Testis (tissue), 3 donors: Measurements from ENCODE around the gene NLK. TPM values are rescaled to one million over a fixed set of nuclear protein-coding genes. Genes with fewer than 3 reads are reported as not detected.

Experiments used
- DNase-seq: peaks from one replicate; pipeline ENCODE4 v3.0.0-alpha.2; 2019
- H3K27ac ChIP-seq, 2 donors: fragments of 200-600 bp; sonication (generic); one replicate each; pipeline ENCODE4 v1.5.1; 2019
- H3K27me3 ChIP-seq: fragments of 200-600 bp; sonication (generic); one replicate; pipeline ENCODE4 v1.5.1; 2019
- H3K36me3 ChIP-seq: fragments of 200-600 bp; sonication (generic); one replicate; pipeline ENCODE4 v1.5.1; 2017; ENCODE audit warnings: low read depth; ENCODE audit errors: missing control alignments
- H3K4me1 ChIP-seq: fragments of 200-600 bp; sonication (generic); one replicate; pipeline ENCODE4 v1.5.1; 2019
- H3K4me3 ChIP-seq, 2 donors: fragments of 200-600 bp; sonication (generic); one replicate each; pipeline ENCODE4 v1.5.1; 2017 to 2019
- H3K9me3 ChIP-seq: fragments of 200-600 bp; sonication (generic); one replicate; pipeline ENCODE4 v1.5.1; 2017
- POLR2A ChIP-seq: fragments of 450-650 bp; IDR thresholded peaks from one replicate; pipeline ENCODE4 v1.6.1; 2017; ENCODE audit warnings: antibody characterized with exemption, mild to moderate bottlenecking, moderate library complexity
- WGBS, 2 donors: methylation state at CpG; one replicate each; pipeline ENCODE4 v1.1.5; 2018; 5-methylcytosine and 5-hydroxymethylcytosine counted together
- intact Hi-C: fragments of 100-400 bp; cut with DNase I; formaldehyde crosslinking; loops from one replicate; pipeline ENCODE4 v1.15.1; 2023; ENCODE audit warnings: low total_unique reads
- polyA plus RNA-seq: library from polyadenylated mRNA; stranded (reverse); fragments of 350-450 nt; fragmentation: Illumina TruSeq; extraction: RNeasy Lipid Tissue Mini Kit (QIAGEN cat#74804); gene quantifications from one replicate; pipeline ENCODE4 v1.2.3, GENCODE V29; 2014; ENCODE audit warnings: low read depth, low replicate concordance; ENCODE audit not compliant: insufficient read depth
- total RNA-seq, 2 donors: library from RNA; depleted of rRNA; stranded (reverse); fragments of >200 nt; gene quantifications; one replicate each; pipeline ENCODE4 v1.2.3, GENCODE V29; 2016
- TF ChIP-seq, protein P1 (sequence below), 3 experiments: fragments of 450-650 bp in 2 of 3; fragments of 200-600 bp in 1 of 3; sonication (generic) in 1 of 3; IDR thresholded peaks; one replicate each; pipeline ENCODE4 v1.5.1; 2016 to 2019; ENCODE audit warnings: antibody characterized with exemption in 3 of 3, mild to moderate bottlenecking in 2 of 3, moderate library complexity in 1 of 3

The NLK gene
- total and polyA plus RNA-seq, 3 donors from 2014 or later = 40.8 to 54.4 (median 47.0) TPM

DNA sequence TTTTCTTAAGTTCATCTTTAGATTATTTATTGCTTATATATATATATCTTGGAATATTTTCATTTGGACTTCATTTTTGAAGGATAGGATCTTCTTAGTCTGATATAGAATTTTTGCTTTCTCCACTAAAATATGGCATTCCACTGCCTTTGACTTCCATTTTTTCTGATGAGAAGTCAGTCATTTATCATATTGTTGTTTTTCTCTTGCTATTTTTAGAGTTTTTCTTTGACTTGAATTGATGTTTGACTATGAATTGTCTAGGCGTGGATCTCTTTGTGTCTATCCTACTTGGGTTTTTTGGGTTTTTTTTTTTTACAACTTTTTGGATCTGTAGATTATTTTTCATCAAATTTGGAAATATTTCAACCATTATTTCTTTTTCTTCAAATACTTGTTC, 67.7 kb downstream of the NLK start:
- H3K27ac ChIP-seq = no peak overlapping the region
- intact Hi-C loops = no loop called here
- H3K36me3 ChIP-seq = no peaks in the 10 kb centered on the region
- TF ChIP-seq, protein P1, sequence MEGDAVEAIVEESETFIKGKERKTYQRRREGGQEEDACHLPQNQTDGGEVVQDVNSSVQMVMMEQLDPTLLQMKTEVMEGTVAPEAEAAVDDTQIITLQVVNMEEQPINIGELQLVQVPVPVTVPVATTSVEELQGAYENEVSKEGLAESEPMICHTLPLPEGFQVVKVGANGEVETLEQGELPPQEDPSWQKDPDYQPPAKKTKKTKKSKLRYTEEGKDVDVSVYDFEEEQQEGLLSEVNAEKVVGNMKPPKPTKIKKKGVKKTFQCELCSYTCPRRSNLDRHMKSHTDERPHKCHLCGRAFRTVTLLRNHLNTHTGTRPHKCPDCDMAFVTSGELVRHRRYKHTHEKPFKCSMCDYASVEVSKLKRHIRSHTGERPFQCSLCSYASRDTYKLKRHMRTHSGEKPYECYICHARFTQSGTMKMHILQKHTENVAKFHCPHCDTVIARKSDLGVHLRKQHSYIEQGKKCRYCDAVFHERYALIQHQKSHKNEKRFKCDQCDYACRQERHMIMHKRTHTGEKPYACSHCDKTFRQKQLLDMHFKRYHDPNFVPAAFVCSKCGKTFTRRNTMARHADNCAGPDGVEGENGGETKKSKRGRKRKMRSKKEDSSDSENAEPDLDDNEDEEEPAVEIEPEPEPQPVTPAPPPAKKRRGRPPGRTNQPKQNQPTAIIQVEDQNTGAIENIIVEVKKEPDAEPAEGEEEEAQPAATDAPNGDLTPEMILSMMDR (IDR thresholded peaks at IDR 0.05) = no peak
- TF ChIP-seq POLR2A = no peak
- H3K9me3 ChIP-seq = no peaks in the 10 kb centered on the region
- H3K27me3 ChIP-seq = no peaks in the 10 kb centered on the region
- no peak for DNase-seq
- 90 to 94% methylated on average over 1 of the region's 1 CpG for WGBS, 2 donors
- peaks cover 4% of the 10 kb centered on the region for H3K4me1 ChIP-seq
- H3K4me3 ChIP-seq = no peak overlapping the region

DNA sequence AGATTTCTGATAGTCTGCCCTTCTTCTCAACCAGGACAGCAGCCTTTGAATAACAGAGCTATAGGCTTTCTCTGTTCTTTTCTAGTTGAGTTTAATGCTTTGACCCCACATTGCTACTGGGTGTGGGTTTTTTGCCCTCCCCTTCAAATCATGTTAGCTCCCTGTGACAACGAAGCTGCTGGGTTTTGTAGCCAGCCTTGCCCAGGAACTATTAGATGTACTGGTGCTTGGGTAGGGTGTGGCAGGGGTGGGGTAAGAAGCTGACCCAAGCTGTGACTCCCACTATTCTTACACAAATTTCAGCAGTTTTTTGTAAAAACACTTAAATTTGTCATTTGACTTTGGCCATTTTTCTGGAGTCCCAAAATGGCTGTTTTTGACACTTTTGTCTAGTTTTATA, 69.7 kb downstream of the NLK start:
- intact Hi-C loops = no loop called here
- H3K36me3 ChIP-seq = no peaks in the 10 kb centered on the region
- no peak overlapping the region for H3K4me3 ChIP-seq
- DNase-seq = no peak
- 30 to 46% methylated on average over 1 of the region's 1 CpG for WGBS, 2 donors
- peaks cover 4% of the 10 kb centered on the region for H3K4me1 ChIP-seq
- H3K27me3 ChIP-seq = no peaks in the 10 kb centered on the region
- no peaks in the 10 kb centered on the region for H3K9me3 ChIP-seq
- H3K27ac ChIP-seq = no peak overlapping the region
- TF ChIP-seq, protein P1 (IDR thresholded peaks at IDR 0.05) = no peak
- TF ChIP-seq POLR2A = no peak

DNA sequence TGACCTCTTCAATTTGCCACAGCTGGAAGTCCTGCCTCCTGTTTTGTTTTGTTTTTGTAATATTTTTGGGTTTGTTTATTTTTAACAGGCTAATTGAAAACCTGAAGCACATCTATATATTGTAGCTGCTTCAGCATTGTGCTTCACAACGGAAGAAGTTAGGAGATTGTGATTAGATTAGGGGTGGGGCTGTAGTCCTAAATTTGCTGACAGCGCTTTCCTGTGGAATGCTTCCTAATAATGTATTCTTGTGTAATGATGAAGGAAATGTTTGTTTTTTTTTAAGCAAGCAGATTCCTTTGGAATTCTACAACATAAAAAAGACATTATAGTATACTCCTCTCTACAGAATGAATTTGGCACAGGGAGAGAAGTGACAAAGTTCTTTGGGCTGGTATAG, 70.1 kb downstream of the NLK start:
- TF ChIP-seq, protein P1 (IDR thresholded peaks at IDR 0.05) = no peak
- TF ChIP-seq POLR2A = no peak
- 39 to 49% methylated on average over 2 of the region's 2 CpGs for WGBS, 2 donors
- Histone ChIP-seq H3K4me3 (no peak overlapping the region), H3K27me3 (no peaks in the 10 kb centered on the region), H3K4me1 (peaks cover 4% of the 10 kb centered on the region), H3K36me3 (no peaks in the 10 kb centered on the region), H3K27ac (no peak overlapping the region), H3K9me3 (no peaks in the 10 kb centered on the region)
- intact Hi-C loops = no loop called here
- no peak for DNase-seq

DNA sequence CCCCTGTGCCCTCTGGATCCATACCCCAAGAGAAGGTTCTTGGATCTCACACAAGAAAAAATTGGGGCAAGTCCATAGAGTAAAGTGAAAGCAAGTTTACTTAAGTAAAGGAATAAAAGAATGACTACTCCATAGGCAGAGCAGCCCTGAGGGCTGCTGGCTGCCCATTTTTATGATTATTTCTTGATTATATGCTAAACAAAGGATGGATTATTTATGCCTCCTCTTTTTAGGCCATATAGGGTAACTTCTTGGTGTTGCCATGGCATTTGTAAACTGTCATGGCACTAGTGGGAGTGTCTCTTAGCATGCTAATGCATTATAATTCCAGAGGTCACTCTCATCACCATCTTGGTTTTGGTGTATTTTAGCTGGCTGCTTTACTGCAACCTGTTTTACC, 70.8 kb downstream of the NLK start:
- Histone ChIP-seq H3K27ac (no peak overlapping the region), H3K4me3 (no peak overlapping the region), H3K4me1 (peaks cover 5% of the 10 kb centered on the region), H3K27me3 (no peaks in the 10 kb centered on the region), H3K9me3 (no peaks in the 10 kb centered on the region), H3K36me3 (no peaks in the 10 kb centered on the region)
- TF ChIP-seq, protein P1 (IDR thresholded peaks at IDR 0.05) = no peak
- TF ChIP-seq POLR2A = no peak
- intact Hi-C loops = no loop called here
- DNase-seq = no peak

DNA sequence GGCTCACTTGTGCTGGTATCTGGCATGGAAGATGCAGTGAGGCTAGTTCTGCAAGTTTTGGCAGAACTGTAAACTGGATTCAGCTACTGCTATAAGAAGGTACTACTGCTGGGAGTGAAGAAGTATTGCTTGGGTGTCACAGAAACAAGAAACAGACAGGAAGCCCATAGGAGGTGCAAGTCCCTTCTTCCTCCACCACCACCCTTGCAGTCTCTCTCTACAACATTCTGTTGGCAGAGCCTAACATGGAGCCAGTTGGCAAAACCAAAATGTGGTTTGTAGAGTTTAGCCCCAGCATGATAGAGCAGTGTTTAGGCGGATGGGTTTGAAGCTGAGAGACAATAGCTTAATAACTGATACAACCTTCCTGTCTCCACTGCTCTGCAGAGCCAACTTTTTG, 72.6 kb downstream of the NLK start:
- H3K9me3 ChIP-seq = no peaks in the 10 kb centered on the region
- H3K4me3 ChIP-seq = no peak overlapping the region
- WGBS, 2 donors = 100% methylated on average over 1 of the region's 1 CpG
- intact Hi-C loops = no loop called here
- no peaks in the 10 kb centered on the region for H3K27me3 ChIP-seq
- TF ChIP-seq POLR2A = no peak
- TF ChIP-seq, protein P1 (IDR thresholded peaks at IDR 0.05) = no peak
- peaks cover 17% of the 10 kb centered on the region for H3K4me1 ChIP-seq
- DNase-seq = no peak
- H3K36me3 ChIP-seq = no peaks in the 10 kb centered on the region
- no peak overlapping the region for H3K27ac ChIP-seq
